ENCODE measurements around the gene MIF. TPM values are rescaled to one million over a fixed set of nuclear protein-coding genes. Genes with fewer than 3 reads are reported as not detected.
A peak's percentile ranks its signal among the peaks of the same experiment; 100 is the strongest.

The MIF gene
- 1,000 to 10,000 TPM in 2 of 9 donors, 100 to 1,000 TPM in 7; 377 to 1,248 (median 770) TPM for total RNA-seq
- 1,000 to 10,000 TPM in 2 of 3 donors, 10 to 100 TPM in 1; 49.4 to 2,556 (median 2,290) TPM for polyA plus RNA-seq
- long read RNA-seq, donor 1, transcript MIF-201 (3 exons, 939 nt), result major isoform, 2,903 of 3,244 reads
- long read RNA-seq, donor 1, transcript MIF-203 (2 exons, 435 nt), result minor isoform, 215 of 3,244 reads
- long read RNA-seq, donor 1, transcript MIF-202 (2 exons, 589 nt), result minor isoform, 62 of 3,244 reads
- long read RNA-seq, donor 1, partial matches to known transcripts, result 0 of 3,244 reads
- long read RNA-seq, donor 1, other reads (novel, unspliced or antisense), result 64 of 3,244 reads
- long read RNA-seq, donor 2, transcript MIF-202 (2 exons, 589 nt), result minor isoform, 46 of 2,759 reads
- long read RNA-seq, donor 2, transcript MIF-203 (2 exons, 435 nt), result minor isoform, 135 of 2,759 reads
- long read RNA-seq, donor 2, transcript MIF-201 (3 exons, 939 nt), result major isoform, 2,518 of 2,759 reads
- long read RNA-seq, donor 2, partial matches to known transcripts, result 0 of 2,759 reads
- long read RNA-seq, donor 2, other reads (novel, unspliced or antisense), result 60 of 2,759 reads
- long read RNA-seq, donor 3, transcript MIF-201 (3 exons, 939 nt), result major isoform, 1,798 of 2,070 reads
- long read RNA-seq, donor 3, transcript MIF-202 (2 exons, 589 nt), result minor isoform, 38 of 2,070 reads
- long read RNA-seq, donor 3, transcript MIF-203 (2 exons, 435 nt), result minor isoform, 116 of 2,070 reads
- long read RNA-seq, donor 3, partial matches to known transcripts, result 43 of 2,070 reads
- long read RNA-seq, donor 3, other reads (novel, unspliced or antisense), result 75 of 2,070 reads
- long read RNA-seq, donor 4, transcript MIF-201 (3 exons, 939 nt), result major isoform, 1,335 of 1,342 reads
- long read RNA-seq, donor 4, partial matches to known transcripts, result 0 of 1,342 reads
- long read RNA-seq, donor 4, other reads (novel, unspliced or antisense), result 1 of 1,342 reads
- long read RNA-seq, donor 5, transcript MIF-203 (2 exons, 435 nt), result minor isoform, 8 of 982 reads
- long read RNA-seq, donor 5, transcript MIF-201 (3 exons, 939 nt), result major isoform, 964 of 982 reads
- long read RNA-seq, donor 5, partial matches to known transcripts, result 0 of 982 reads
- long read RNA-seq, donor 5, other reads (novel, unspliced or antisense), result 7 of 982 reads
- long read RNA-seq, donor 6, transcript MIF-201 (3 exons, 939 nt), result major isoform, 666 of 675 reads
- long read RNA-seq, donor 6, transcript MIF-203 (2 exons, 435 nt), result minor isoform, 6 of 675 reads
- long read RNA-seq, donor 6, partial matches to known transcripts, result 0 of 675 reads
- long read RNA-seq, donor 6, other reads (novel, unspliced or antisense), result 1 of 675 reads
- long read RNA-seq, donor 7, transcript MIF-202 (2 exons, 589 nt), result minor isoform, 18 of 1,302 reads
- long read RNA-seq, donor 7, transcript MIF-201 (3 exons, 939 nt), result major isoform, 1,188 of 1,302 reads
- long read RNA-seq, donor 7, transcript MIF-203 (2 exons, 435 nt), result minor isoform, 76 of 1,302 reads
- long read RNA-seq, donor 7, partial matches to known transcripts, result 0 of 1,302 reads
- long read RNA-seq, donor 7, other reads (novel, unspliced or antisense), result 20 of 1,302 reads
- long read RNA-seq, donor 8, transcript MIF-203 (2 exons, 435 nt), result minor isoform, 95 of 2,433 reads
- long read RNA-seq, donor 8, transcript MIF-202 (2 exons, 589 nt), result minor isoform, 56 of 2,433 reads
- long read RNA-seq, donor 8, transcript MIF-201 (3 exons, 939 nt), result major isoform, 2,237 of 2,433 reads
- long read RNA-seq, donor 8, partial matches to known transcripts, result 0 of 2,433 reads
- long read RNA-seq, donor 8, other reads (novel, unspliced or antisense), result 45 of 2,433 reads
- long read RNA-seq, donor 9, transcript MIF-201 (3 exons, 939 nt), result major isoform, 1,384 of 1,563 reads
- long read RNA-seq, donor 9, transcript MIF-202 (2 exons, 589 nt), result minor isoform, 39 of 1,563 reads
- long read RNA-seq, donor 9, transcript MIF-203 (2 exons, 435 nt), result minor isoform, 112 of 1,563 reads
- long read RNA-seq, donor 9, partial matches to known transcripts, result 0 of 1,563 reads
- long read RNA-seq, donor 9, other reads (novel, unspliced or antisense), result 28 of 1,563 reads
- long read RNA-seq, donor 10, transcript MIF-203 (2 exons, 435 nt), result minor isoform, 37 of 962 reads
- long read RNA-seq, donor 10, transcript MIF-201 (3 exons, 939 nt), result major isoform, 901 of 962 reads
- long read RNA-seq, donor 10, transcript MIF-202 (2 exons, 589 nt), result minor isoform, 24 of 962 reads
- long read RNA-seq, donor 10, partial matches to known transcripts, result 0 of 962 reads
- long read RNA-seq, donor 10, other reads (novel, unspliced or antisense), result 0 of 962 reads

- DNase-seq, result peak; percentile 94 to 98 (median 95)
- 0 to 1% (median 1%) methylated on average over 6 to 72 of the region's 72 CpGs for WGBS, 4 donors
- peak within 1 kb of the TSS; percentile 31 to 89 (median 64) for H3K4me3 ChIP-seq
- peak within 1 kb of the TSS; percentile 91 to 100 (median 97) for H3K27ac ChIP-seq
- H3K4me1 ChIP-seq (replicated peaks in 1 of 2), result peaks cover 0 to 24% of the 10 kb centered on the region in 2 donors
- TF ChIP-seq POLR2A (IDR thresholded peaks at IDR 0.05), result peak; percentile 86 to 94
- TF ChIP-seq CTCF (IDR thresholded peaks at IDR 0.05), result peak; percentile 39 to 86 (median 73)
- no peaks in the 10 kb centered on the region for H3K9me3 ChIP-seq (replicated peaks in 1 of 3)
- intact Hi-C loops (cut with DNase I), result no loop called here
- H3K36me3 ChIP-seq (replicated peaks in 1 of 2), result peaks cover 0 to 18% of the 10 kb centered on the region in 2 donors
- H3K27me3 ChIP-seq, result no peaks in the 10 kb centered on the region
These were observed at the start of gene MIF for GRCh38 chr22:23893945-23894709. TSS of gene MIF (plus strand) at chr22:23894383. CDS start at chr22:23894475, 92 bp downstream.

DNA sequence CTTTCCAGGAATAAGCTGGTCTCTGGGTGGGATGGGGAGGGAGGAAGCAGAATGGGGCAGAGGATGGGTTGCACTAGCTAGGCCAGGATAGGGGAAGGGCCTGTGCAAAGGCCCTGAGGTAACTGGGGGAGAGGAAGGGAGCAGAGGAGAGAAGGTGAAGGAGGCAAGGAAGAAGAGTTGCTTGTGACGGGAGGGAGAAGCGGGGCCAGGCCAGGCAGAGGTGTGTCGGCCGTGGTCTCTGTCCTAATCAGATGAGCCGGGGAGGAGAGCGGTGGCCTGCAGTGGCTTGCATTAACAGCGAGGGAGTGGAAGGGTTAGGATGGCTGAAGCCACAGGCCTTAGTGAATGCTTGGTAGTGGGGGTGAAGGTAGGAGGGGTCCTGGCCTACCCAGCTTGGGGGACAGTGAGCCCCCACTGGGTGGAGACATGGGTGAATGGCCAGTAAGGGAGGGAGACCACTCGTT lies 49.4 kb upstream of the MIF start:
- peak overlapping the region in 1 of 5 donors; percentile 55 for H3K27ac ChIP-seq
- no peak for DNase-seq
- no peaks in the 10 kb centered on the region for H3K27me3 ChIP-seq
- 79 to 86% (median 81%) methylated on average over 8 of the region's 8 CpGs for WGBS, 4 donors
- no peak overlapping the region for H3K4me3 ChIP-seq
- peaks cover 4 to 18% of the 10 kb centered on the region in 2 donors for H3K4me1 ChIP-seq (replicated peaks in 1 of 2)
- H3K9me3 ChIP-seq (replicated peaks in 1 of 3), result no peaks in the 10 kb centered on the region
- intact Hi-C loops (cut with DNase I), result loop anchor here (5.0 kb wide), 2 partner anchors 77 to 217 kb away; partner anchors contain the start of gene CHCHD10 (in 2 of the 2)
- no peaks in the 10 kb centered on the region for H3K36me3 ChIP-seq (replicated peaks in 1 of 2)
- TF ChIP-seq CTCF (IDR thresholded peaks at IDR 0.05), result no peak
- no peak for TF ChIP-seq POLR2A (IDR thresholded peaks at IDR 0.05)
